Panc1 (cell line): ENCODE measurements around the gene KRTAP5-10.

ENCODE experiments used
- POLR2AphosphoS5 ChIP-seq: IDR thresholded peaks from 2 replicates; pipeline ENCODE4 v1.6.1; 2012; ENCODE audit warnings: mild to moderate bottlenecking, low read depth, low read length, moderate library complexity
- SIN3A ChIP-seq: IDR thresholded peaks from 2 replicates; pipeline ENCODE4 v1.6.1; 2012; ENCODE audit warnings: low read depth, mild to moderate bottlenecking, low read length, moderate library complexity, borderline replicate concordance; ENCODE audit not compliant: insufficient read depth
- TCF7L2 ChIP-seq: IDR thresholded peaks from 2 replicates; pipeline ENCODE4 v1.6.1; 2011; ENCODE audit warnings: mild to moderate bottlenecking, low read depth, low read length, inconsistent platforms
- TF ChIP-seq, protein P1 (sequence below): fragments of 450-650 bp; IDR thresholded peaks from 2 replicates; pipeline ENCODE4 v1.5.1; 2017; ENCODE audit warnings: mild to moderate bottlenecking
- TF ChIP-seq, protein P2 (sequence below), 2 experiments: IDR thresholded peaks; 2 replicates each; pipeline ENCODE4 v1.6.1; 2011 to 2012; ENCODE audit warnings: low read depth in 2 of 2, control low read depth in 1 of 2, low read length in 1 of 2, mild to moderate bottlenecking in 1 of 2, moderate library complexity in 1 of 2; ENCODE audit not compliant: insufficient read depth in 1 of 2

DNA sequence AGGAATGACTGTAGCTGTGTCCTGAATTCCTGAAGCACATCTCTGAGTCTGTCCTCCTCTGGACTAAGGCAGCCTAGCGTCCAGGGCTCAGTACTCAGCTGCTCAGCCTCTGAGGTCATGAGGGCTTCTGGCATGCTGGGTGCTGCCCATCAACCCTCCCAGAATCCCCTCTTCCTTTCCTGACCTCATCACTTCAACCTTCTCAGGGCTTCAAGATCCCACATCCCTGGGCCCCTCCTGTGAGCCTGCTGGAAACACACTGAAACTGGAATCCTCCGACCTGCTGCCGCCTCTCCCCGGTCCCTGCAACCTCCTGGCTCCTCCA is 26.7 kb upstream of the KRTAP5-10 start:
- TF ChIP-seq, protein P1, sequence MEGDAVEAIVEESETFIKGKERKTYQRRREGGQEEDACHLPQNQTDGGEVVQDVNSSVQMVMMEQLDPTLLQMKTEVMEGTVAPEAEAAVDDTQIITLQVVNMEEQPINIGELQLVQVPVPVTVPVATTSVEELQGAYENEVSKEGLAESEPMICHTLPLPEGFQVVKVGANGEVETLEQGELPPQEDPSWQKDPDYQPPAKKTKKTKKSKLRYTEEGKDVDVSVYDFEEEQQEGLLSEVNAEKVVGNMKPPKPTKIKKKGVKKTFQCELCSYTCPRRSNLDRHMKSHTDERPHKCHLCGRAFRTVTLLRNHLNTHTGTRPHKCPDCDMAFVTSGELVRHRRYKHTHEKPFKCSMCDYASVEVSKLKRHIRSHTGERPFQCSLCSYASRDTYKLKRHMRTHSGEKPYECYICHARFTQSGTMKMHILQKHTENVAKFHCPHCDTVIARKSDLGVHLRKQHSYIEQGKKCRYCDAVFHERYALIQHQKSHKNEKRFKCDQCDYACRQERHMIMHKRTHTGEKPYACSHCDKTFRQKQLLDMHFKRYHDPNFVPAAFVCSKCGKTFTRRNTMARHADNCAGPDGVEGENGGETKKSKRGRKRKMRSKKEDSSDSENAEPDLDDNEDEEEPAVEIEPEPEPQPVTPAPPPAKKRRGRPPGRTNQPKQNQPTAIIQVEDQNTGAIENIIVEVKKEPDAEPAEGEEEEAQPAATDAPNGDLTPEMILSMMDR = no peak
- TF ChIP-seq POLR2AphosphoS5 (no peak), TCF7L2 (no peak), SIN3A (no peak)
- TF ChIP-seq, protein P2, sequence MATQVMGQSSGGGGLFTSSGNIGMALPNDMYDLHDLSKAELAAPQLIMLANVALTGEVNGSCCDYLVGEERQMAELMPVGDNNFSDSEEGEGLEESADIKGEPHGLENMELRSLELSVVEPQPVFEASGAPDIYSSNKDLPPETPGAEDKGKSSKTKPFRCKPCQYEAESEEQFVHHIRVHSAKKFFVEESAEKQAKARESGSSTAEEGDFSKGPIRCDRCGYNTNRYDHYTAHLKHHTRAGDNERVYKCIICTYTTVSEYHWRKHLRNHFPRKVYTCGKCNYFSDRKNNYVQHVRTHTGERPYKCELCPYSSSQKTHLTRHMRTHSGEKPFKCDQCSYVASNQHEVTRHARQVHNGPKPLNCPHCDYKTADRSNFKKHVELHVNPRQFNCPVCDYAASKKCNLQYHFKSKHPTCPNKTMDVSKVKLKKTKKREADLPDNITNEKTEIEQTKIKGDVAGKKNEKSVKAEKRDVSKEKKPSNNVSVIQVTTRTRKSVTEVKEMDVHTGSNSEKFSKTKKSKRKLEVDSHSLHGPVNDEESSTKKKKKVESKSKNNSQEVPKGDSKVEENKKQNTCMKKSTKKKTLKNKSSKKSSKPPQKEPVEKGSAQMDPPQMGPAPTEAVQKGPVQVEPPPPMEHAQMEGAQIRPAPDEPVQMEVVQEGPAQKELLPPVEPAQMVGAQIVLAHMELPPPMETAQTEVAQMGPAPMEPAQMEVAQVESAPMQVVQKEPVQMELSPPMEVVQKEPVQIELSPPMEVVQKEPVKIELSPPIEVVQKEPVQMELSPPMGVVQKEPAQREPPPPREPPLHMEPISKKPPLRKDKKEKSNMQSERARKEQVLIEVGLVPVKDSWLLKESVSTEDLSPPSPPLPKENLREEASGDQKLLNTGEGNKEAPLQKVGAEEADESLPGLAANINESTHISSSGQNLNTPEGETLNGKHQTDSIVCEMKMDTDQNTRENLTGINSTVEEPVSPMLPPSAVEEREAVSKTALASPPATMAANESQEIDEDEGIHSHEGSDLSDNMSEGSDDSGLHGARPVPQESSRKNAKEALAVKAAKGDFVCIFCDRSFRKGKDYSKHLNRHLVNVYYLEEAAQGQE (IDR thresholded peaks at IDR 0.05; ENCODE audit: insufficient read depth in 1 of 2, low read depth in 2 of 2, low read length in 1 of 2) = no peak
